Right ventricle myocardium inferior (tissue), 1 donor: ENCODE measurements around the gene MAP3K21. TPM values are rescaled to one million over a fixed set of nuclear protein-coding genes. Genes with fewer than 3 reads are reported as not detected.

Source experiments
- ATAC-seq: fragments of 200-7000 bp; cut with Tn5 transposase; one replicate; pipeline ENCODE4 v1.9.1; 2020; ENCODE audit warnings: mild to moderate bottlenecking, moderate library complexity
- DNase-seq: peaks from one replicate; pipeline ENCODE4 v3.0.0; 2021; ENCODE audit errors: missing footprints
- intact Hi-C: fragments of 100-400 bp; cut with DNase I; formaldehyde crosslinking; loops from one replicate; pipeline ENCODE4 v1.11.0; 2022
- total RNA-seq: library from RNA; stranded (reverse); fragmentation: NEBNext Ultra II Directional; extraction: Animal tissue kit (Norgen Biotek cat#: 25700); gene quantifications from one replicate; pipeline ENCODE4 v1.2.1, GENCODE V29; 2021
- donor health status: DM: no; HTN: yes; CAD: no; lungs with severe emphysema.

Gene MAP3K21
- total RNA-seq, 1 donor from 2014 or later, result 0.32 TPM

- ATAC-seq, result no peak
- intact Hi-C loops, result no loop called here
- no peak for DNase-seq
Observed at GRCh38 chr1:233354983-233355382, 27.5 kb downstream of the MAP3K21 start.

- intact Hi-C loops, result no loop called here
- DNase-seq, result no peak
- ATAC-seq, result no peak
Observed at GRCh38 chr1:233355841-233356704, 28.5 kb downstream of the MAP3K21 start.

GRCh38 chr1:233356705-233356987 is 29.1 kb downstream of the MAP3K21 start:
- ATAC-seq (no peak), DNase-seq (no peak)
- intact Hi-C loops, result no loop called here

GRCh38 chr1:233357595-233358397 is 30.3 kb downstream of the MAP3K21 start:
- intact Hi-C loops, result no loop called here
- DNase-seq, result no peak
- ATAC-seq, result no peak

DNA sequence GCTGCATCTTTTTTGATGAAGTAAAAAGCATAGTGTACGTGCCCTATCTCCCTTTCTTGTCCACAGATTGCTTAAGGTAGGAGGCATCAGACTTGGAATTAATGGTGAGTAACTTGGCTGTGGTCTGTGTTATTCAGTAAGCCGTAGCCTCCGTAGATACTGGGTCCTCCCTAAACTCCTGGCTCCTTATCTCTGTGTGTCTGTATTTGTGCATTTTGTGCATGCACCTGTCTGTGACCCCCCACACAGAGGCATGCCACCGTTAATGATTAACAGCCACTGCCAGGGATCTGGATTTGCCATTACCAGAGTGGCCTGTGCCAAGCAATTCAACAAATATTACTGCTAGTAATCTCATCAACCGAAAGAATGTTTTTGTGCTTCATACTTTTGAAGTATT is 31.9 kb downstream of the MAP3K21 start:
- intact Hi-C loops, result no loop called here
- DNase-seq (no peak), ATAC-seq (no peak)

- ATAC-seq (no peak), DNase-seq (no peak)
- intact Hi-C loops, result no loop called here
Observed at GRCh38 chr1:233359905-233360304, 32.4 kb downstream of the MAP3K21 start.

DNA sequence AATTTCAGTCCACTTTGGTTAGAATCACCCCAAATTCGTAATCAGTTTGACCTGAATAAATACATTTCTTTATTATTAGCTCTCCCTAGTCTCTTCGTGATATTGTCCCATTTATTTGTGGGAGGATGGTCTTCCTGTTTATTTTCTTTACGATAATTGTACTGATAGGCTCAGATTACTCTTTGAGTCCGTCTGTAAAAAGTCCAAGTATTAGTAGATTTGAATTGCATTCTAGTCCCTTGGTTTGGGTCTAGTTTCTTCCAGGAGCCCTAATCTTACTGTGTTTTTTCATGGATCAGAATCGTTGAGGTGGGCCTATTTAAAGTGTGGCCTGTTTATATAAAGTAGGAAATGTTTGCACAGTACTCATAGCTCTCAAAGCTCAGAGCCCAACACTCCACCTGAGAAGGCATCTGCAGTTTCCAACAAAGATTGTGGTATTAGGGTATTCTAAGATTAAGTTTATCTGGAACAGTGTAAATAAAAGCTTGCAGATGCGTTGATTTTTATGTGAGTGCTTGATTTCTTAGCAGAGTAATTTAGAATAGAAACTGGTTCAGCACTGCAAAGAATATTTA is 33.1 kb downstream of the MAP3K21 start:
- intact Hi-C loops, result no loop called here
- ATAC-seq (no peak), DNase-seq (no peak)

GRCh38 chr1:233361876-233362275 is 34.4 kb downstream of the MAP3K21 start:
- DNase-seq (no peak), ATAC-seq (no peak)
- intact Hi-C loops, result no loop called here

- no peak for ATAC-seq
- intact Hi-C loops, result no loop called here
- DNase-seq, result no peak
Observed at GRCh38 chr1:233362743-233363142, 35.2 kb downstream of the MAP3K21 start.

GRCh38 chr1:233364026-233364425 is 36.5 kb downstream of the MAP3K21 start:
- no peak for DNase-seq
- ATAC-seq, result no peak
- intact Hi-C loops, result no loop called here

GRCh38 chr1:233364695-233365539 is 37.4 kb downstream of the MAP3K21 start:
- DNase-seq (no peak), ATAC-seq (no peak)
- intact Hi-C loops, result no loop called here

DNA sequence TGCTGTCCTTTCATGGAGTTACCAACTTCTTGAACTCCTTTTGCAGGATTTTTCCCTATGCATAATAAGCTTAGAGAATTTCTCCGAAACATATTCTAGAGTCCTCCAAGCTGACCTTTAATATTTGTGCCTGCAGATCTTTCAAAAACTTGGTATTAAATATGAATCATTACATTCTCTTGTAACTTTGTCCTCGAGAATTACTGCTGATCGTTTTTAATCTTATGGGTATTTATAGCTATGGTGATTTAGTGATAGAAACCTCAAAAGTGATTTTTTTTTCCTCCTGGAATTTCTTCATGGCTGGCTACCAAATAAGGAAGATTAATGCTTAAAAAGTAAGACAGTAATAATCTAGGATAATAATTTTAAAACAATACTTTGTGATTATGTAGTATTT is 39.1 kb downstream of the MAP3K21 start:
- intact Hi-C loops, result no loop called here

GRCh38 chr1:233367057-233367803 is 39.7 kb downstream of the MAP3K21 start:
- ATAC-seq (no peak), DNase-seq (no peak)
- intact Hi-C loops, result no loop called here

More for the DNA sequence above, 39.1 kb downstream of the MAP3K21 start:
- ATAC-seq, result no peak
- no peak for DNase-seq

DNA sequence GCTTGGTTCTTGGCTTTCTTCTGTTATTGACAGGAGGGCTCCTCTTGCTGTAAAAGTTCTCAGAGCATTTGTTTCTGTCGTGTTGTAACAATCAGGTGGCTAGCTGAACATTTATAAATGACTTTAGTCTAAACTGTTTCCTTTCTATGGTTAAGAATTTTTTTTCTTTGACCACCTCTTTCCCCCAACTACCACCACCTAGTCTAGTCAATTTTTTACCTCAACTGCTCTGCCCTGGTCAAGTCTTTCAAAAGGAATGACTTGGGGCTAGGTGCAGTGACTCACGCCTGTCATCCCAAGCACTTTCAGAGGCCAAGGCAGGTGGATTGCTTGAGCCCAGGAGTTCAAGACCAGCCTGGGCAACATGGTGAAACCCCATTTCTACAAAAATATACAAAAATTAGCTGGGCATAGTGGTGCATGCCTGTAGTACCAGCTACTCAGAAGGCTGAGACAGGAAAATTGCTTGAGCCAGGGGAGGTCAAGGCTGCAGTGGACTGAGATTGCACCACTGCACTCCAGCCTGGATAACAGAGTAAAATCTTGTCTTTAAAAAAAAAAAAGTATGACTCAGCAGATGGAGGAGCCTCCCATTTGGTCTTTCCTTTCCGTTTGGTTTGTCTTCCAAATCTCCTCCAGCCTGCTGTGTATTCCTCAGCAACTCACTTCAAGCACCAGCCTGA is 40.7 kb downstream of the MAP3K21 start:
- DNase-seq (no peak), ATAC-seq (no peak)
- intact Hi-C loops, result no loop called here

DNA sequence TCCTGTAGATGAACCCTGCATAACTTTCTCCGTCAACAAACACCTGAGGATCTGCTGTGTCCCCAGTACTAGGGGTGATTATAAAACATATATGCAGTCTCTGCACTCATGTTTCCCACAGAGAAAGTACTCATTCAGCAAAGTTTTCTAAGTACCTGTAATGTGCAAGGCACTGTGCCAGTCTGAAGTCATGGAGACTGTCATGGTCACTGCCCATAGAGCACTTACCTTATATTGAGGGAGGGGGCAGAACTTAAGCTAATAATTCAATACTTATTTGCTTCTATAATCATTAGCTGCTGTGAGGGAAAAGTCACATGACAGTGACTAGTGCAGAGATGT is 41.2 kb downstream of the MAP3K21 start:
- no peak for DNase-seq
- no peak for ATAC-seq
- intact Hi-C loops, result no loop called here

DNA sequence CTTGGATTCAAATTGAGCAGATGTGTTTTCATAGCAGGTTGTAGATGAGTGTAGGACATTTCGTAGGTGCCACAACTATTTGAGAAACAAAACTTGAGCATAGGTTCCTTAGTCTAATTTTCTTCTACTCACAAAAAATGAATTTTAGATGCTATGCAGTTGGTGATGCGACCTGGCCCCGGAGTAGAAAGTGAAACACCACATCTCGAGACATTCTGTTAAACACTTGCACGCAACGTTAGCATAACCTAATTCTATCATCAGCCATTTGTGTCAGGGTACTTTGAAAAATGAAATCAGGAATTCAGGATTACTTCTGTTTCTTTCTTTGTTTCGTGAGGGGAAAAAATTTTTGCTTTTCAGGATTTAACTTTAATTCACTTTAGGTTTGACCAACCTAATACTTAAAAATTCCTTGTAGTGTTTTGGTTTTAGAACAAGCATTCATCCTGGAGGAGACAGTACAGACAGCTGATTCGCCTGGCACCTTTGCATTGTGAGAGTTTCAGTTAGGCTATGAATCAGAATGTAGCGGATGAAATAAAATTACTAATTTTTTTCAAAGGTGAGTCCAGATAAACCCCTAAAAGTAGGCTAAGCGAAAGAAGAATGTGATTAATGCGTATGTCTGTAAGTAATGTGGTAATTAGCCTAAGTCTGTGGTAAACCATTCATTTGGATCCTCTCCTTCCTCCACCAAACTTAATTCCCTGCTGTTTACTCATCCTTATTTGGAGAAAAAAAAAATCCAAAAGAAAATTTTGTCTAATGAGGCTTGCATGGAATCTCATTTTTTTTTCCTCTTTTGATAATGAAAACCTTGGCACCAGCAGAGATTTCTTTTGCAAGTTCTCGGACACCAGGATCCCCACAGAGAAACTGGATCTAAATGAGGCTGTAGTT is 44.9 kb downstream of the MAP3K21 start:
- intact Hi-C loops, result no loop called here
- no peak for DNase-seq
- ATAC-seq, result no peak

DNA sequence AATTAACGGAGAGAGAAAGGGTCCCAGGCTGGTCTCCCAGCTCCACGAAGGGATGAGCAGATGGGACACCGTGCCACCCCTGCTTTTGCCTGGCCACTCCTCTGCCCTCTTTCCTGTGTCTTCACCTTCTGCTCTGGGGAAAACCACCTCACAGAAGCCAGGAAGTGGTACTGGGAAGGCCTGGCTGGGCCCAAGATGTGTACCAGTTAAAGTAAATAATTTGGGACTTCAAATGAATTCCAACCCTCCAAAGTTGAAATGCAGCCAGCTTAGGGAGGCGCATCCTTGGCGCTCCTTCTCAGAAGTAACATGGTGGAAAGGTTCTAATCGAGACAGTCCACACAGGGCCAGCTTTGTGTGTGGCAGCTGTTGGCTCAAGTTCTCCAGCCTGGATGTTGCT is 45.7 kb downstream of the MAP3K21 start:
- no peak for DNase-seq
- ATAC-seq, result no peak
- intact Hi-C loops, result no loop called here
